Stimulated activated CD8-positive, alpha-beta memory T cell treated with anti-CD3 and anti-CD28 coated beads, Interleukin-7, amount 100 ng/mL, for 4 hours (primary cell): ENCODE results near the gene ALG9.
"Not testable (repeated sequence)": the region's sequence is repeated elsewhere in the genome, so short reads cannot be mapped to it uniquely, and the experiment has no call there.

ENCODE experiments used
- DNase-seq, 2 donors: peaks; one replicate each; pipeline ENCODE4 v3.0.0-alpha.2; 2020; ENCODE audit warnings: low read depth in 2 of 2

Gene ALG9

DNA sequence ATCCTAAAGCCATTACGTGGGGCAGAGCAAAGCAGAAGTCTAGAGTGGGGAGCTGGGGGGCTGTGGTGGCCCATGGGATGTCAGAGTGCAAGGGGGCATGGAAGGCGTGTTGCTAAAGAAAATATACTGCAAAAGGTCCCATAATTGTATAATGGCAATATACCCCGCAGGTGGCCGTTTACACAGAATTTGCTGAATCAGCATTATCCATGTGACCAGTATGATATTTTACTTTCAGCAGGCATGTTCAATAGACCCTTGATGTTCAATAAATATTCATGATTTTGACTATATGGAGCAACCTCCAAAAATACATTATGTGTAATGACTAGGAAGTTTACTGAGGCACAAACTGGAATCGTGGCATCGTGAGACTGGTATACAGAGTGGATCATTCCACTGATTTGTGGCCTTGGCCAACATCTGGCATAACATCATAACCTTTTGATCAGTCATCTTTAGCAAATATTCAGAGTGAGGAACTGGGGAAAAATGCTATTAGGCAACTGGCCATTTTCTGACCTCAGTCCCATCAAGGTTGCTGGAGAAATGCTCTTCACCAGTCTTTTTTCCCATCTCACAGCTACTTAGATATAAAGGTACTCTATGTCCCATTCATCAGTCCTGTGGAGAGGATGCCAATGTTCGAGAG lies 75.9 kb downstream of the ALG9 start:
- no peak for DNase-seq

DNA sequence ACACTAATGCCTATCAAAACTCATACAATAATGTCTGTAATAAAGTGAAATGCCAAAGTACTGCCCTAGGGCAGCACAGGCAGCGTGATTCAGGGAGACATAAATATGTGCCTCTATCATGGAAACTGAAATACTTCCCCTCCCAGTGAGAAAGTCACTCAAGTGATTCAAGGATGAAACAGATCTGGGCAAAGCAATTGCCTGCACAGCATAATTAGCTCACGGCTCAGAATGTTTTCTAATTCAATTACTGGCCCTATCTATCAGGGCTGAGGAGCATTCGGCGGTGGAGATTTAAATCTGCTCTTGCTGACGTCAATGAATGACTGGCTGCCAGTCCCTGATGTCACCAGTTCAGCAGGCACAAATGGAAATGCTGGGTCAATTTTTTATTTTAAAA lies 77.5 kb downstream of the ALG9 start:
- no peak for DNase-seq

DNA sequence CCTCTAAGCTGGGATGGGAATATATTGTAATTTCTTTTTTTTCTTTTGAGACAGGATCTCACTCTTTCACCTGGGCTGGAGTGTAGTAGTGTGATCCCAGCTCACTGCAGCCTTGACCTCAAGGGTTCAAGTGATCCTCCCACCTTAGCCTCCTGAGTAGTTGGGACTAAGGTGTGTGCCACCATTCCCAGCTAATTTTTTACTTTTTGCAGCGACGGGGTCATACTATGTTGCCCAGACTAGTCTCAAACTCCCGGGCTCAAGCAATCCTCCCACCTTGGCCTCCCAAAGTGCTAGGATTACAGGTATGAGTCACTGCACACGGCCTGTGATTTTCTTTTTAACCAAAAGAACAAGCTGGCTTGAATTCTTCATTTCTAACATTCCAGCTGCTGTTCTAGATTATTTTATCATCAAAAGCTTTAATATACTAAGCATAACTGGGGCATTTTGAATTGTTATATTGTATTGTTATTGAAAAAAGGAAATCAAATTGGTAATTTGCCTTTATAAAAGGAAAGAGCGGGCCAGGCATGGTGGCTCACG lies 78.4 kb downstream of the ALG9 start:
- DNase-seq: no peak

DNA sequence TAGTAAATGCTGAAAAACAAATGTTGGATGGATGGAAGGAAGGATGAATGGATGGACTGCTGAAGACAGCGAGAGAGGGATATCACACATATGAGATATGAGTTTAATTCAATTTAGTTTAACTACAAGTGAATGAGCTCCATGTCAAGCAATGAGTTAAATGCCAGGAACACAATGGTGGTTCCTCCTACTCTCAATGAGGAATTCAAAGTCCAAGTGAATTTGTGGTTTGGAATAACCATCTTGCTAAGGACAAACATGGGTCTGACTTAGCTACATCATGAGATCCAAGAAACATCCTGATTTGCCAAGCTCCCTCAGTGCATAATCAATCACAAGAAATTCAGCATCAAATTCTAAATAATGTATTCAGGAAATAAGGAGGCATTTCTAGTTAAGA lies 79.1 kb downstream of the ALG9 start:
- no peak for DNase-seq

DNA sequence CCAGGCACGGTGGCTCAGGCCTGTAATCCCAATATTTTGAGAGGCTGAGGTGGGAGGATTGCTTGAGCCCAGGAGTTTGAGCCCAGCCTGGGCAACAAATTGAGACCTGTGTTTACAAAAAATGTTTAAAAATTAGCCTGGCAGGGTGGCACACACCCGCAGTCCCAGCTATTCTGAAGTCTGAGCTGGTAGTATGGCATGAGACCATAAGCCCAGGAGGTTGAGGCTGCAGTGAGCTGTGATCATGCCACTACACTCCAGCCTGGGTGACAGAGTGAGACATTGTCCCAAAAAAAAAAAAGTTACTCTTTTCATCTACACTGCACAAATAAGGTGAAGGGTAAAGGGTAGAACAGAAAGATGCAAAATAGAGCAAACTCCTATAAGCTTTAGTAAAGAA lies 82.9 kb downstream of the ALG9 start:
- no peak for DNase-seq

DNA sequence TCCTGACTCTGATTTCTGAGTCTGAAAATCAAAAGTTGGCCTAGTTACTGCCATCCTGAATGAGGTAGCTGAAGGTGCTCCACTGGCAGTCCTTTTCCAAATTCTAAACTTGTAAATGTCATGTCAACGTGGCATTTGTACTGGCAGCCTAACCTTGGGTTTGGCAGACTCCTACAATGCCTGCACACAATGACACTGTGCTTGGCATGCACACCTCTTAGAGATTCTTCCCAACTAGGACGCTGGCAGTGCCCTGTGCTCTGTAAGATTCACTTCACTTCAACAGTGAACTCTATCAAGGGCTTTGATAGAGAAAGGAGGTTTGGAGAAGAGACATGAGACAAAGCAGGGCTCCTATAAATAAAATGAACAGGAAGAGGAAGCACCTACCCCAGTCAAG lies 83.3 kb downstream of the ALG9 start:
- no peak for DNase-seq

DNA sequence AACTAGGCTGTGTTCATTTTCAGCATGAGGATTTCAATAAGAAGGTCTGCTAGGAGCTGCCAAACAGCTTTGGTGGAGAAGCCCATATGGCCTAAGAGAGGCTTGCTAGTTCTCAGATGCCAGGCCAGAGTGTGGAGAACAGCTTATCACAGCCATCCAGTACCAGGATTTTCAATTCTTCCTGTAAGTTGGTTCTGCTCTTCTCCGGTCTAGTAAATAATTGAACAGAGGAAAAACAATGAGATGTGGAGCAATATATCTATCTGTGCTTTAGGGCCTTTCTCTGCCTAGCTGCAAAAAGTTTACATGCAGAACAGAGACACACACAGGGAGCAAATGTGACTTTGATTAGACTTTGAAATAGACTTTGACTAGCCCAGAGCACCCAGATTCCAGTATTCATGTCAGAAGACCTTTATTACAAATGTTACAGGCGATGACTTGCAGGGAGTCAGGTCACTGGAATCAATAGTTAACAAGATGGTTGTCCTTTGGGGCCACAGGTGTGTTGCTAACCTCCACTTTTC lies 85.4 kb downstream of the ALG9 start:
- DNase-seq: no peak

DNA sequence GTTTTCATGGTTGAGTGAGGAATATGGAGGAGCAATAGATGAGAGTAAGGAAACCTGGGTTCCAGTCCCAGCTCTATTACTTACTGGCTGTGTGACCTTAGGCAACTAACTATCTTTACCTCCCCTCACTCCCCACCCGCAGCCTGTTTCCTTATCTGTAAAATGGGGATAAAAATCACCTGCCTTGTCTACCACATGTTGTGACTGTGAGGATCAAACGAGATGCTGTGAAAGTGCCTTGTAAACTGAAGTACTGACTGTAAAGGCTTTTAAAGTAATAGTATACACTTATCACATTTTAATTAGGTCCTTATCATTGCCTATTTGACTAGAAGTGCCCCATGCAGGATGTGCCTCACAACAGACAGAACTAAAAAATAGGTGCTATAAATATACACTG lies 86.3 kb downstream of the ALG9 start:
- DNase-seq: no peak

DNA sequence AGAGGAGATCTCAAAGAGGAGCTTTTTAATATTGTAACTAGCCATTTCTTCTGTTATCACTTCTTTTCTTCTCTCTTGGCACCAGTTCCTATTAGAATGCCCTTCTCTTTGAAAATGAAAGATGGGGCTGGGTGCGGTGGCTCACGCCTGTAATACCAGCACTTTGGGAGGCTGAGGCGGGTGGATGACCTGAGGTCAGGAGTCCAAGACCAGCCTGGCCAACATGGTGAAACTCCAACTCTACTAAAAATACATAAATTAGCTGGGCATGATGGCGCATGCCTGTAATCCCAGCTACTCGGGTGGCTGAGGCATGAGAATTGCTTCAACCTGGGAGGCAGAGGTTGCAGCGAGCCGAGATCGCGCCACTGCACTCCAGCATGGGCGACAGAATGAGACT lies 87.1 kb downstream of the ALG9 start:
- not testable (repeated sequence) for DNase-seq

DNA sequence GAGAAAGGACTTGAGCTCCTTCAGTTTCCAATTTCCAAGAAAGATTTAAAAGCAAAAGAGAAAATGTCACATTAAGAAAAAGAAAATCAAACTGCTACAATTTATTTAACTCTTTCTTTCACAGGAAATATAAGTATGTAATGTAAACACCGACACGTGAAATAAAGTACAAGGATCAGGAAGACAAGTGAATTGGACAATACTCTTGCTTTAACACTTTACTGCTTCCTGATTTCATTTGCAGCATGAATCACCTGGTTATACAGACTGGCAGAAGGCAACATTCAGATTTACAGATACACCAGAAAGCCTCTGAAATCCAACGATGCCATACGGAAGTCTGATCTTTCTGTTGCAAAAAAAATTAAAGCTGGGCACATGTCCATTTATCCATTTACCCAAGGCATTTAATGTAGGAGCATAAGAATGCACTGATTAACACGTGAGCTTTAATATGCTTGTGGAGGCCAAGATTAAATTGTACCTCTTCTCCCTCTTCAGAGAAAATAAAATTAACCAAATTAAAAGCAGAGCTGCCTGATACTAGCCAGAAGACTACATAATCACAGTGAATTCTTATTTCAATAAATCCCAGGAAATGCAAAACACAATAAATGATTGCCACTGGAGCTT lies 89.2 kb downstream of the ALG9 start:
- no peak for DNase-seq

DNA sequence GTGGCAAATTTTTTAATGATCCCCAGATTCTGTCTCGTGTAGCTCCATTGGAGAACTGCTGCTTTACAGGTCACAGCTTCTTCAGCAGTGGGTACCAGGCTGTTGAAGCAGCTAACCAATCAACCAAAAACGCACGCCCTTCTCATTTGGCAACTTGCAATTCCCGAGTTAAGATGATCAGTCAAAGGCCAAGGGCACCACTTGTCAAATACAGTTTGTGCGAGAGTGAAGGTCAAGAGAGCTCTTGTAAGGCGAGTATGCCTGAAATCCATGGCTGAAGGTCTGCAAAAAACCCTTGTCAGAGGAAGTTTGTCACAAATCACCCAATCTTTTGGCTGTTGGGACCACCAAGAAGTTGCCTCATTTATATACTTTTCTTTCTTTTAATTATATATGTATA lies 92.3 kb downstream of the ALG9 start:
- DNase-seq: no peak

DNA sequence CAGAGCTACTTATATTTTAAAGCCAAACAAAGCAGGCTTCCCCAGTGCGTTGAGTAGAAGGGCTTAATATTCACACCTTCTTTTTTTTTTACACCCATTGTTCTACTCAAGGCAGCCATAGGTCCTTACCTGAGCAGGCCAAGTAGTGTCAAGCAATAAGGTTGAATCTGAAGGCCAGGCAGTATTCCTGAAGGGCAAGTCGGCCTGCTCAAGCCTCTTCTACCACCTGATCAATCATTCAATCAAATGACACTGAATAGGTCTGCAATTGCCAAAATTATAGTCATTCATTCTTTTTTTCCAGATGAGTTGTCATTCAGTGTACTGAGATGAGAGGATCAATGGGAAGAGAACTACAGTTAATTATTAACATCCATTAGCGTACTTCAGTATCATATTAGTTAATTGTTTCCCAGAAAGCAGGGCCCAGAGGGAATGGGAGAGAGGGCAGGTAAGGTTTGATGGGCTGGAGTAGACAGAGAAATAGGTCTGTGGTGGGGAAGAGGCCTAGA lies 93.3 kb downstream of the ALG9 start:
- no peak for DNase-seq

DNA sequence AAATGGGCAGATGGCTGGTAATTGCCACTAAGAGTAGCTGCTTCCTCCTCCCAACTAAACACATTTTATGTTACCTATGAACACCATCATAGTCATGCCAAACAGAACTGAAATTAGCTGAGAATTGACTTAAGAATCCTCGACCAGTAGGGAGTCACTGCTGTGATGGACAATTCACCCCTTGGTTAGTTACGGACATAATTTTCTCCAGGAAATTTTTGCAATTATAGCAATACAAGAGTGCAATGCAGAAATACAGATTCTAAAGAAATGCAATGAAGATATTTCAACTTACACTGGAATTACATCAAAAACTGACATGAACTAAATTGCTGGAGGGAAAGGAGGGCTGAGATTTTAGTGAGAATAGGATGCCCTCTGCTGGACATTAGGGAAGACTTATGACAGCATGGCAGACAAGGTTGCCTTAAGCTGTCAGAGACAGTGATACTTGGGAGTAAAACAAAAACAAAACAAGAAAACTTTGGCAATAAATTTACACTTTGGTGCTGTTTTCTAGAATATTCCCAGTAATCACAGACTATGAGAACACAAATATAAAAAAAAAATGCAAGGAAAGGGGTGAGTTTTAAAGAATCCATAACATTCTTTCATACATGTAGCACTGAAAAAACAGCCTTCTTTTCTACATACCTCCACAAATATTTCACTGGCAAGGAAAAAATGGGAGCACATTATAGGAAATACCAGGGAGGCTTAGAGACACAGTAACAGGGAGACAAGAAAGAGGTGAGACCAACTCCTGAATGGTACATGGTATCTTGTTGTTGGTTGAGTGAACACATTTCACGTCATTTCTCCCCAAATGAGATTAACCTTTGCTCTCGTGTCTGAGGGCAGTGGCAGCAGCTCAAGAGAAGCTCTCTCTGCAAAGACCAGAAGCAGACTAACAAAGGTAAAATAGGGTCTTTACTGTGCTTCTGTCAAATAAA lies 94.0 kb downstream of the ALG9 start:
- peak in 1 of 2 donors; percentile 16 for DNase-seq

DNA sequence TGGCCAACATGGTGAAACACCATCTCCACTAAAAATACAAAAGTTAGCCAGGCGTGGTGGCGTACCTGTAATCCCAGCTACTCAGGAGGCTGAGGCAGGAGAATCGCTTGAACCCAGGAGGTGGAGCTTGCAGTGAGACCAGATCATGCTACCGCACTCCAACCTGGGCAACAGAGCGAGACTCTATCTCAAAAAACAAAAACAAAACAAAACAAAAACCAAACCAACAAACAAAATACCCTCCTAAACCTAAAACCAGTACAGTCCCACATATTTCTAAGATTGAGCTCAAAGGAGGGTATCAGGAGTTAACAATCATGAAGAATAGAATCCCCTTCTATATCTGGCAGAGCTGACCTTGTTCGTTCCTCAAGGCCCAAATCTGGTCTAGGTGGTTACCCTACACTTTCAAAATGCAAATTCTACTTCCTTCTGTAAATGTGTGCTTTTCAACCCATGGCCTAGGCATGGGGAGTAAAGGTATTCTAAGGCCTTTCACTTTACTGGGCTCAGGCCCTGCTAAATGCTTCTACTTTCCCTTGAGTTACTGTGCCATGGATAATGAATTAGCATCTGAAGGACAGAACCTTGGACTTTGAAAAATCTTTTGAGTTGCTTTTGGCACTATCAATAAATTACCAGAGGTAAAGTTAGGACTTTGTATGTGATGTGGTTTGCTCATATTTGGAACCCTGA lies 94.8 kb downstream of the ALG9 start:
- no peak for DNase-seq

DNA sequence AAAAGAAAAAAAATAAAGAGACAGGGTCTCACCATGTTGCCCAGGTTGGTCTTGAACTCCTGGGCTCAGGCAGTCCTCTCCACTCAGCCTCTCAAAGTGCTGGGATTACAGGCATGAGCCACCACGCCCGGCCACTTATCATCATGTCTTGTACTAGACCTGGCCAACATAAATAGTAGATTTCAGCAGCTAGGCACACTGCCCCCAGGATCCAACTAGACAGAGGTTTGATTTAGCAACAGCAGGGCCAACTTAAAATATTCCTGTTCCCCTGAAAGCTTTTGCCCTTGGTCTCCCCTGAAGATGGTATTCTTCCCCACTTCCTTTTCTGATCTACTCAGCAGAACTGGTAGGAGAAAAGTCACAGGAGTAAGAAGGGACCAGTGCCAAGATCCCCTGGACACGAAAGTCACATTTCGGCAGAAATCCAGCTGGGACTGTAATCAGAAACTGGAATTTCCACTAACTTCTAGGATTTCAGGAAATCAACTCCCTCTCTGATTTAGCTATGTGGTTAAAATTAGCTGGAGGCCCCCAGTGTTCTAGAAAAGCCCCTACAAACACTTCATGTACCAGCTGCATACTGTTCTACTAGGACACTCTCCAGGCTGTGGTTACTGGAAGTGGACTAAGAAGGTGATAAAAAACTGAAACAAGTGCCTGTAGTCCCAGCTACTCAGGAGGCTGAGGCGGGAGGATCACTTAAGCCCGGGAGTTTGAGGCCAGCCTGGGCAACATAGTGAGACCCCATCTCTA lies 96.2 kb downstream of the ALG9 start:
- no peak for DNase-seq

DNA sequence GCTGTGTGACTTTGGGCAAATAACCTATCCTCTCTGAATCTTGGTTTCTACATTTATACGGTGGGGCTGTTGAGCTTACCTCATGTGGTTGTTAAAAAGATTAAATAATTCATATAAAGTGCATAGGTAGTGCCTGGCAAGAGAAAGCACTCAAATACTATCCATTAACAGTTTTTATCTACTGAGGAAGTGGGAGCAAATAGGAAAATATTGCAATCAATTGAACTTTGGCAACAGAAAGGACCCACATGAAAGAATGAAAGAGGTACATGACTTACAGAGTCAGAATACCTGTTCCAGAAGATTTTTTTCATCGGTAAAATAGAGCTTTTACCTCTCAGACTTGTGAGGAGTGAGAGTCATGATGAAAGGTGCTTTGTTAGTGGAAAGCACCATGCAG lies 98.8 kb downstream of the ALG9 start:
- no peak for DNase-seq

DNA sequence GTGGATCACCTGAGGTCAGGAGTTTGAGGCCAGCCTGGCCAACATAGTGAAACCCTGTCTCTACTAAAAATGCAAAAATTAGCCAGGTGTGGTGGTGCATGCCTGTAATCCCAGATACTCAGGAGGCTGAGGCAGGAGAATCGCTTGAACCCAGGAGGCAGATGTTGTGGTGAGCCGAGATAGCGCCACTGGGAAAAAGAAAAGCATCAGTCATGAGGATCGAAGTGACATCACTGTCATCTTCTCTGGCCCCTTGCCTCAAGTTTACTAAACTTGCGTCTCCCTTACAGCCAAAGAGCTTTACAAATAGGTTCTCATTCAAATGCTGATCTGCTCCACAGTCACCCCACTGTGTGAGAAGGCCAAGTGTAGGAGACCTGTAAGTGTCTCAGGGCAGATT lies 100.2 kb downstream of the ALG9 start:
- not testable (repeated sequence) for DNase-seq

DNA sequence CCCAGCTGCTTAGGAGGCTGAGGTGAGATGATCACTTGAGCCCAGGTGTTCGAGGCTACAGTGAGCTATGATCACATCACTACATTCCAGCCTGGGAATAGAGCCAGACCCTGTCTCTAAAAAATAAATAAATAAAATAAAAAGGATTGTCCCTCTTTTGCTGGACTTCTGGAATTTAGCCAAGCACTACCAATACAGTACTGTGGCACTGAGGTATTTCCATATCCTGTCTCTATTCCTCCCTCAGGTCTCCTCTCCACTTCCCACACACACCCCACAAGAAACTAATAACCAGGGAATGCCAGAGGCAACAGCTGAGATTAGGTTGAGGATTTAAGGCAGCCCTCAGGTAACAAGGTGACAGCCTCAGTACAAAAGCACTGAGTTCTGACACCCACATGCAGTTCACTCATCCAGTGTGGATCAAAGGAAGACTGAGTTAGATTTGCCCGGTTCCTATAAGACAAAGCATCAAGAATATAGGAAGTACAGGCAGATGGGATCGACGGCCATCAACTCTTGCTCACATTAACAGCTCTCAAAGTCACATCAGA lies 100.7 kb downstream of the ALG9 start:
- no peak for DNase-seq

DNA sequence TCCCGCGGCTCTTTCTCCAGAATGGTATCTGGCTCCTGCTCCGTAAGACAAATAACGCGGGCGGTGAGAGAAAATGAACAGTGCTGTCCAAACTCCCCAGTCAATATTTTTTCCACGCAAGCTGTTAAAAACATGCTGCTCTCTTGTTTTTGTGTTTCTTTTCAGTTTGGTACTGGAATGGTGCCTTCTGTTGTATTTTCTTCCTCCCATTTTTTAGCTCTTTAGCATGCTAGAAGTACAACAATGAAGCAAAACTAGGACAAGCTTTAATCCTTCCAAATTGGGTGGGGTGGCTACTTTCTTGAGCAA lies 104.6 kb downstream of the ALG9 start:
- no peak for DNase-seq

DNA sequence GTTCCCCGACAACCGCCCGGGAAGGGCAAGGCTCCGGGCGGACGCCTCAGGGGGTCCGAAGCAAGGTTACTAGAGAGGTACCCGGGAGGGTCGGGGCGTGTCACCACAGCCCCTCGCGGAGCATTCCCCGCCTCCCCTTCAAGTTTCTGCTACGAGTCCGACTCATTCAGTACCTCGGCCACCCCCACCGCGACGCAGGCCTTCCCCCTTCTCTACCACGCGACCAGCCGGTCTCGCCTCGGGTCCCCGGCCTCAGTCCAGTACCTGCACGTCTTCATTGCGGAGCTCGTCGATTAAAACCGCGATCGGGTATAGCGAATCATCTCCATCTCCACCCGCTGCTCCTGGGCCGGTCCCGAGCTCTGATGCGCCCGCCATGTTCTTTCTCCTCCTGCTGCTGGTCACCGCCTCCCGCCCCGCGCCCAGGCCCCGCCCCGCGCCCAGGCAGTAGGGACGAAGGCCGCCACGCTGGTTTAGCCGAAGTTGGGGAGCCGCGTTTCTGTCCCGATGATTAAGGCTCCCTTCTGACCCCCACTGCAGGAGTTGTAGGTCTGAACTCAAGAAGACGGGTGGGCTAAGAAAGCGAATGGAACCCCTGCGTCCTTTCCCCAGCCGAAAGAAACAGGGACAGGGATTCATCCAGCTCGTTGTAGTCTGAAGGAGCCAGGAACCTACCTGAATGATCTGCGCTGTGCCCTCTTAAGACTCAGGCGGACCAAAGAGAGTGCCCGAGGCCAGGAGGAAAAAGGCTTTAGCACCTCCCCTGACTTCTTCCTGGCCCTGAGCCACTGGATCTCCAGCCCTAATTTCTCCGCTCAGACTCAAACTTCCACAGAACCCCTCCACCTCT lies 105.2 kb downstream of the ALG9 start, which contains the start of gene PPP2R1B:
TSS of gene PPP2R1B (minus strand) at position 406 of the 850 bp plus-strand sequence. CDS start at position 378, 28 bp downstream.
- peak; percentile 42 to 60 for DNase-seq
